ENCODE results near the gene DPY19L3.

Gene DPY19L3

DNA sequence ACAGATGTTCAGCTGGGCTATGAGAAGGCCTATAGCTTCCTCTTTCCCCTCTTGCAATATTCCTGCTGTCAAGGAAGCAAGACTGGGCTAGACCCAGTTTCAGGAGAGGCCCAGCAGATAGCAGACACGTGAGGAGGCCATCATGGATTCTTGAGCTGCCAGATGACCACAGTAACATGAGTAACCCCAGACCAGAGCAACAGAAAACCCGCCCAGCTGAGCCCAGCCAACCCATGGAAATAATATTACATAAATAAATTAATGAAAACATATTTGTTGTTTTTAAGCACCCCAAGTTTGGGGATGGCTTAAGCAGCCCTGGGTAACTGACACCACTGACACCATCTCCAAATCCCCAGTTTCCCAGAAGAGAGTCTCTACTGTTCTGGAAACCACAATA is 125.2 kb downstream of the DPY19L3 start:
- DNase-seq: no peak

DNA sequence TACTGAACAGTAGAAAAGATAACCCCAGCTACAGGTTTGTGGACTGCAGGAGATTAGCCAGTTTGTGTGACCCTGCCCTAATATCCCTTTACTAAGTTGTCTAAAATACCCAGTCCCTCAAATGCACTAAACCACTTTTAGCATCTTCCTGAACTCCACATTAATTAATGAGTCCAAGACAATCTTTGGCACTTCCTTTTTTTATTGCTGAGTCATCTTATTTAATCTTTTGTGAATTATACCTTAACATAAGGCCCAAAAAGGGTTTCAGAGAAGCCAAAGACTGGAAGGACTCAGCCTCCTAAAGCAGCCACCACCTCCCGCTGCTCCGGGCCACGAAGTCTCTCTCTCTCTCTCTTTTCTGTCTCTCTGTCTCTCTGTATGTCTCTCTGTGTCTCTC is 126.7 kb downstream of the DPY19L3 start:
- no peak for DNase-seq

Data from stimulated activated CD4-positive, alpha-beta T cell treated with anti-CD3 and anti-CD28 coated beads, Interleukin-1b, Interleukin-23, amount 100 ng/mL, for 48 hours (primary cell).